Hindlimb muscle (tissue), 1 donor: ENCODE data around the gene VSTM4. TPM values are rescaled to one million over a fixed set of nuclear protein-coding genes. Genes with fewer than 3 reads are reported as not detected.

Source experiments
- DNase-seq: peaks from one replicate; pipeline ENCODE4 v3.0.0-alpha.2; 2013
- polyA plus RNA-seq: library from polyadenylated mRNA; unstranded; fragments of 120-200 nt; gene quantifications from one replicate; pipeline ENCODE4 v1.2.1, GENCODE V29; 2013; ENCODE audit not compliant: insufficient read length

The VSTM4 gene
- polyA plus RNA-seq, 1 donor = 53.3 TPM

DNA sequence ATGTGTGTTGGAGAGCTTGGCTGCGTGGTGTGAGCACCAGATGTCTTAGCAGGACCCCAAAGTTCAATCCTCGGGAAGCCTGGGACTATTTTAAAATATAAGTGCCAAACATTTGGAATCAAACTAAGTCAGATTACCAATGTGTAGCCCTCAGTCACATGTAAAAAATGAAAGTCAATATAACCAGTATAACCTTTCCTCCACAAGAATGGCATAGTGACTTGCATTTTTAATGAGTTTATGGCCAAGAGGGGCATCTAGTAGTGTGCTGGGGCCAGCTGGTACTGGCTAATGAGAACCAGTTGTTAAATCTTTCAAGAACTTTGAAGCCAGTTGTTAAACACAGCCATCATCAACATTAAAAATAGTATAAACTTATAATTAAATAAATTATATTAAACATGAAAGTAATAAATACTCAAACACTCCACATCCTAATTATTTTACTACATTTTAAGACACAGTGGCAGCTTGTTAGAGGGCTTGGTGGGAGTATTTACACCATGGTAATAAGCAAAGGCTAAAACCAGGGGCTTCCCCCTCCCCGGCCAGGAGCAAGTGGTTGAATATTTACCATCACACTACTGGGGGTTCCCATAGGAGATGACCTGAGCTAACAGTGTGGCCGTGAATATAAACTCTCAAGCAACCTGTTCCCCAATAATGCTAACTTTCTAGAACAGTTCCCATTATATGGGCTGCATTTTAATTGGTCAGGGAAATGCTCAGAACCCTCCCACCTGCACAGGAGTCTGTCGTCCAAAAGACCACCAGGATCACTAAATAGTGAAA, 26.4 kb upstream of the VSTM4 start:
- DNase-seq = no peak

DNA sequence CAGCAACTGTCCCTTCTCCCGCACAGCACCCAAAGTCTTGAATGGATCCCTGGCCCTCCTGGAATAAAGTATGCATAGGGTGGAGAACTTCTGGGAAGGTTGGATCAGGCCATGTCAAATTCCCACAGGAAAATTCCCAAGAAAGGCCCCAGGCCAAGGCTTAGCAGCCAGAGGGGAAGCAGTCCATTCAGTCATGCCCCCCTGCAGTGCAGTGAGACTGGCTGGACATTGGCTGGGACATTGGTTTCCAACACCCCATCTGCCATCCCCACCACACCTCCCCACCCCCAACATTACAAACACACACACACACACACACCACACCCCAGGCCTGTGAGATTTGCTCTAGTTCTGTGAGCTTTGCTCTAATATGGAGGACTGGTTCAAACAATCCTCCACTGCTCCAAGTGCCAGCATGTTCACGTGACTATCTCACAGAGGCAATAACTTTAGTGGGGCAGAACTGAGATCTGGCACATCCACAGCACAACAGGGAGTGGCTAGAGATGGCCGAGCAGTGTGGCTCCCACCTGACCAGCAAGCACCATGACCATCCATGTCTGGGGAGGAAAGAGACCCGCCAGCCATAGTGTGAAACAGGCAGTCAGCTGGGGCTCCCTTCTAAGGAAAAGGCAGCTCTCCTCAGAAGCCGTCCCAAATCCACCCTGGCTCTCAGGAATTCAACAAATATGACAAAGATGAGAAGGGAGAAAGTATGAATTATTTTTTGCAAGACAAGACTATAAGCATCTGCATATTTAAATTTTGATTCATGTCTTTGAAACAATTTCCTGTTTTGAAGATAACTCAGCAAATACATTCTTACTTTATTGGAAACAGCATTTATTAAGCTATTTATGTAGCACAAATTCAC, 25.2 kb upstream of the VSTM4 start:
- no peak for DNase-seq

DNA sequence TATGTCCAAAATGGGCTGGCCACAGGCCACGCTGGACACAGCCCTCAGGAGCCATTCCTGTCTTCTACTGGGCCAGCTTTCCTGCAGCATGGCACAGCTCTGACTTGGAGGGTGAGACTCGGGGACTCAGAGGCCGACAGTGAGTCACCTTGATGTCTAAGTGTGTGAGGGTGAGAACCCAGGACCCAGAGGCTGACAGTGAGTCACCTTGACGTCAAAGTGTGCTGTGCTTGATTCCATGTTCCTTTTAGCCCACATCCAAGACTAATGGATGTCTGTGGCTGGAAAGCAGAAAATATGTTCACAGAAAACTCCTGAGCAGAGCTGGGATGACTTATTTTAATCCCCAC, 24.5 kb upstream of the VSTM4 start:
- no peak for DNase-seq

DNA sequence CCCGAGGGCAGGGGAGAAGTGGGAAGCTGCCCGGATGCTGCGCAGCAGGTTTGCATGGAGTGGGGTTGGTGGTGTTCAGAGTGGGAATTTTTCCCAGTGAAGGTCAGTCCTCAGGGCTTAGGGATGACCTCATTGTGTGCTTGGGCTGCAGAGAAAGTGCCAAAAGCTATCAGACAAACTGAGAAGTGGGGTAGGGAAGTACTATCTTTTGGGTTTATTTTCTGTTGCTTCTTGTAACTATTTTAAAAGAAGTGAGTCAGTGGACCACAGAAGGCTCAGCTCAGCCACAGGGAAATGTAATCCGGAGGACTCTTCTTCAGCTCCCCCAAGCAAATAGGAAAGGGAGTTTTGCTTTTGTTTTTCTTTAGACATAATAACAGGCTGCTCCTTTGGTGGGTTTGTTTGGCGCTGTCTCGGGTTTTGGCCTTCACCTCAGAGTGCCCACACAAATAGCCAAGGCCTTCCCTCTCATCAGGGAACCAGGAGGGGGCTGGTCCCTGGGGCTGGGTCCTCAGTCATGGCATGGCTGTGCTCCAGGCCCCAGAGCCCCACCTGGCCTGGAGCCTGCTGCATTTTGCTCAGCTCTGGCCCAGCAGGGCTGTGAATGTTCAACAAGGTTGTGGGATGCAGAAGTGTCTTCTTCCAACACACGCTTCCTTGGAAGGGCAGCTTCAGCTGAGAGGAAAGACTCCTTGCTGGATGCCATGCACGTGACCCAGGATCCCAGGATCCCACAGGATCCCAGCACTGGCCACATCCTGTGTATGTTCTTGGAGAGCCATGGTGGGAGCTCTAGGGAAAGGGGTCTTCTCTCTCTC, 23.9 kb upstream of the VSTM4 start:
- no peak for DNase-seq

DNA sequence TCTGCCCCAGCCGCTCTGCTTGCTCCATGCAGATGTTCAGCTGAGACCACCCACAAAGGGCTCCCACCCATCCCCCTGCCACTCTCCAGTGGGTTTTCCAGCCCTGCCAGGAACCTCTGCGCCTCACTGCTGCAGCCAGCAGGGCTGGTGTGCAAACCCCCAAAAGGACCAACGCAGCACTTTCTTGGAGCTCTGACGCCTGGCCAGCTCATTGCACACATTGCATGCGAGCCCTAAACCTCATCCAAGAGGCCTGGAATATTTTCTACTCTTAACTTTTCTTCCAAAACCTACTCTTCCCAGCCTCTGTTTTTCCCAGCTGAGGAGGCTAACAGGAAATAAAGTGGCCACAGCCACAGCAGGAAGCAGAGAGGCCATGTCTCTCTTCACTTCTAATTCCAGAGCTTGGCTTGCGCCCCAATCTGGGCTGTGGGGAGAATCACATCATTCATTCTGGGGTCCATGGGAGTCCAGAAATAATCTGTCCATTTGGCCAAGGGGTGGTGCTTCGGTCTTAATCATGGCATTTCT, 23.1 kb upstream of the VSTM4 start:
- DNase-seq = peak; percentile 78

DNA sequence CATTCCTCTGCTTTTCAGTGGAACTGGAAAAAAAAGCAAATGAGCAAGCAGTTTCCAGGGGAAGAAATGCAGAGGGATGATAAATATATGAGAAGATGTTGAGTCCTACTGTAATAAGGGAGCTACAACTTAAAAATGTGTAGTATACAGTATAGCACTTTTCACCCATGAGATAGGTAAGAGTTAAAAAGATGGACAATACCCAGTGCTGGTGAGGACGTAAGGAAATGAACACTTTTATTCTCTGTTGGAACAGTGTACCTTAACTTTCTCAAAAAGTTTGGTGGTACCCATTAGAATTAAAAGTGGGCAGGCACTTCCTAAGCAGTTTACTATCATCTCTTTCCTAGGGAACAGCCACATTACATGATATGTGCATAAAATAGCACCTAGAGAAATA, 21.2 kb upstream of the VSTM4 start:
- no peak for DNase-seq

DNA sequence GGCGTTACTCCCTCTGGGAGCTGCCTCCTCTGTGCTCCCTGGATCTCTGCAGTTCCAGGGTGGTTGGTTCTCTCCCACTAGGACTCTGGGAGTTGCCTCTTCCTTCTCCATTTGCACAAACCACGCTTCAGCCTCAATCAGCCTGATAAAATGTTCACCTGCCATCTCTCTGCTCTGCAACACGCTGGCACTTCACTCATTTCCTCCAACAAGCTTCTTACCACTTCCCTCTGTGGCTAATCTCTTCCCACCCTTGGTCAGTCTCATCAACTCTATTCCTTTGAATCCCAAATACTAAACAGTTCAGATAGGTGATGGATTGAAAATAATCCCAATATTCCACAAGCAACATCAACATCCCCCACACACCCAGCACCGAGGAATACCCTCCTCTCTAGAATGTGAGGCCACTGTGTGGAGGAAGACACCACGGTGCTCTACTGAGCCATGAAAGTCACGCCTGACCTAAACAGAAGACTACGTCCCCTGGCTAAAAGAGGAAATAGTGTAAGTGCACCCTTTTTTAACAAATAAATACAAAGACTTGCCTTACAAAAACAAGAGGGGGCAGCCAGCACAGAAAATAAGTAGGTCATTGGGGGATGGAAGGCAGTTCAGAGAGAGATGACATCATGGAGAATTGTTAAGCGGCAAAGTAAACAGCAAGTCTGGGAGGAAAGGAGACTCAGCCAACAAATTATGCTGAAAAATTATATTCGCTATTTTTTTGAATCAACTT, 20.4 kb upstream of the VSTM4 start:
- no peak for DNase-seq

DNA sequence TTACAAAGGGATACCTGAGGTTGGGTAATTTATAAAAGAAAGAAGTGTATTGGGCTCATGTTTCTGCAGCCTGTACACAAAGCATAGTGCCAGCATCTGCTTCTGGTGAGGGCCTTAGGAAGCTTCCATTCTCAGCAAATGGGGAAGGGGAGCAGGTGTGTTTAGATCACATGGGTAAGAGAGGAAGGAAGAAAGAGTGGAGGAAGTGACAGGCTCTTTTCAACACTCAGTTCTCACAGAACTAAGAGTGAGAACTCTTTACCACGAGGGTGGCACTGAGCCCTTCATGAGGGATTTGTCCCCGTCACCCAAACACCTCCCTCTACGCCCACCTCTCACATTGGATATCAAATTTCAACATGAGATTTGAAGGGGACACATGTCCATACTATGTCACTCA, 19.0 kb upstream of the VSTM4 start:
- DNase-seq = no peak

DNA sequence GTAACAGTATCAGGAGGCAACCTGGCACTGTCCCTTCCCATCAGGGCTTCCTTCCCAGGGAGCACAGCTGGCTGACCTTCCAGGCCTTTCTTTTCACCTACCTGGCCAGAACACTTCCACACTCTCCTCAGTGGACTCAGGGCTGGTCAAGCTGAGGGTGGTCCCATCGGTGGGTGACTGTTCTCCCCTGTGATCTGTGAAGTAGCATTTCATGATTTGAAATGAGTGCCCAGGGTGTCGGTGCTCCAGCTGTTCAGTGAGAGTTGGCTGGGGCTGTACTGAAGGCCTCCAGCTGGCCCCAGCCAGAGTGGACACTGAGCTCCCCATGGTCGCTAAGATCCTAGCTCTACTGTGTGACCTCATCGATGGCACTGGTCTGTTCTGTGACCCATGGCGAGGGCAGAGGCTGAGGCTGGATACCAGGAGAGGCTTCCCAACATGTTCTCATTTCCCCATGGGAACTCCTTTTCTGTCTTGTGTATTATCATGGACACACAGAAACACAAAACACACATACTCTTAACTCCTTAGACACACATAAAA, 18.5 kb upstream of the VSTM4 start, which contains the start of gene FAM170B:
TSS of gene FAM170B (minus strand) at position 316 of the 543 bp plus-strand sequence. CDS start at position 213, 103 bp downstream.
- DNase-seq = no peak

DNA sequence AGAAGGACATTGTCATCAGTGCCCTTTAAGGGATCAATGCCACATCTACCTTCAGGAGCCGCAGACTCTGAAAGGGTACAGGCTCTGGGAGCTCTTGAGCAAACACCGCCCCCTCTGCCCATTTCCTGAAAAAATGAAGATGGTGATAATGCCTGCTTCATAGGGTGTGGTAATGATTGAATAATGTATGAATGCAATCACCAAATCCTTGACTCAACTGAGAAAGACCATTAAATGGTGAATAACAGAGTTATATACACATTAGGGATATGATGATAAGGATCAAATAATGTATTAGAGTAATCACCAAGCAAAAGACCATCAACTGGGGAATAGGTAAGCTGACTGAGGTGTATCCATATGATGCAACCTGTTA, 17.0 kb upstream of the VSTM4 start:
- DNase-seq = no peak

DNA sequence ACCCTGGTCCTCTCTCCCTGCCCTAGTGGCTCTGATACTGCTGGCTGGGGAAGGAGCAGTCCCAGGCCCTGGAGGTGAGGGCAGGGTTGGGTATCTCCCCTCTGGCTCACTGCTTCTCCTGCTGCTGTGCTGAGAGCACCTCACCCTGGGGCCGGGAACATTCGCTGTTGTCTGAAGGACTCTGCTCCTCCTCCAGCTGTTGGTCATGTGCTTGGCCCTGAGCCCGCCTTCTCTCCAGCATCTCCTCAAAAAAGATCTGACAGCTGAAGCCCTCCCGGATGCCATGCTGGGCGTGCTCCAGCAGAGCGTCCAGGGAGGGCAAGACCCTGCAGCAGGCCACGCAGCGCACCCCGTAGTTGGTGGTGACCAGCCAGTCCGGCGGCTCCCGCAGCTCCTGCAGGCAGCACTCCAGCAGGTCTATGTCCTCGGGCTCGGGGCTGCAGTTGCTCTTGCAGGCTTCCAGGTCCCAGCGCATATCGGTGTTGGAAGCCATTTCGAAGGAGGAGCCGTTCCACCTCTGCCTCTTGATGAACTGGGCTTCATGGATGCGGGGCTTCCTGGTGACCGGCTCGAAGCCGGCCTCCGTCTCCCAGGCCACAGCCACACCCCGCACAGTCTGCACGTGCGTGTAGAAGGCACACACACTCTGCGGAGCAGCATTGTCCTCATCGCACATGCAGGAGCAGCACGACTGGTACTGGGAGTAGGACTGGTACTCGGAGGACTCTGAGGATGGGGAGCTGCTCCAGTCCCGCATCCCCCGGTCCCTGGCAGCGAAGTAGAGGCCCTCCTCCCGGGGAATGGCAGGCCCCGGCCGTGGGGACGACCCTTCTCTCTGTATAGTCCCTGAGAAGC, 16.4 kb upstream of the VSTM4 start:
- DNase-seq = no peak

DNA sequence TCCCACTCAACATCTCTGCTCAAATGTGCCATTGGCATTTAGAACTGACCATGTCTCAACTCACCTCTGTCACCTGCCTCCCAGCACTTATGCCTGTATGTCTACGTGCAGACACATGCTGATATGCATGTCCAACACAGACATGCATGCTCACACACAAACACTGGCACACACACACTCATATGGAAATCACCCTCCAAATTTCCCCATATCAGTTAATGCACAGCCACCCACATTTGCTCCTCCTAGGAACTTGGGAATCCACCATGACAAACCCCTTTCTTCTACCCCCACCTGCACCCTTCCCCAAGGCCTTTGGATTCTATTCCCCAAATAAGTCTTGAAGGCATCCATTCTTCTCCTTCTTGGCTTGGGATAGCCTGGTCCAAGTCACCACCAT, 14.1 kb upstream of the VSTM4 start:
- DNase-seq = no peak

DNA sequence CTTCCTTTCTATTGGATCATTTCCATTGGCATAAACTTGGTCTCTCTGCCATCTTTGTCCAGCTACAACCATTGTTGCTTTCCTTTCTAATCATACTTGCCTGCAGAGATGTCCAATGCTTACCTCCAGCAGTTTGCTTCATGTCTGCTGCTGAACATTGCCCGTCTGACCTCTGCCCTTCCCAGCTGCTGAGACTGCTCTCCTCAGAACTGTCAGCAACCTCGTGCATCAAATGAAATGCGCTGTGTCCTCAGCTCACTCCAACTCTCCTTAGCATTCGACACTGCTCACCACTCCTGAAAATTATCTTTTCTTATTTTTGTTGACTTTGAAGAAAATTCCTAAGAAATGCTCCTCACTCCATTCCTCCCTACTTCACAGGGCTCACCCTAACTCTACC, 13.5 kb upstream of the VSTM4 start:
- no peak for DNase-seq

DNA sequence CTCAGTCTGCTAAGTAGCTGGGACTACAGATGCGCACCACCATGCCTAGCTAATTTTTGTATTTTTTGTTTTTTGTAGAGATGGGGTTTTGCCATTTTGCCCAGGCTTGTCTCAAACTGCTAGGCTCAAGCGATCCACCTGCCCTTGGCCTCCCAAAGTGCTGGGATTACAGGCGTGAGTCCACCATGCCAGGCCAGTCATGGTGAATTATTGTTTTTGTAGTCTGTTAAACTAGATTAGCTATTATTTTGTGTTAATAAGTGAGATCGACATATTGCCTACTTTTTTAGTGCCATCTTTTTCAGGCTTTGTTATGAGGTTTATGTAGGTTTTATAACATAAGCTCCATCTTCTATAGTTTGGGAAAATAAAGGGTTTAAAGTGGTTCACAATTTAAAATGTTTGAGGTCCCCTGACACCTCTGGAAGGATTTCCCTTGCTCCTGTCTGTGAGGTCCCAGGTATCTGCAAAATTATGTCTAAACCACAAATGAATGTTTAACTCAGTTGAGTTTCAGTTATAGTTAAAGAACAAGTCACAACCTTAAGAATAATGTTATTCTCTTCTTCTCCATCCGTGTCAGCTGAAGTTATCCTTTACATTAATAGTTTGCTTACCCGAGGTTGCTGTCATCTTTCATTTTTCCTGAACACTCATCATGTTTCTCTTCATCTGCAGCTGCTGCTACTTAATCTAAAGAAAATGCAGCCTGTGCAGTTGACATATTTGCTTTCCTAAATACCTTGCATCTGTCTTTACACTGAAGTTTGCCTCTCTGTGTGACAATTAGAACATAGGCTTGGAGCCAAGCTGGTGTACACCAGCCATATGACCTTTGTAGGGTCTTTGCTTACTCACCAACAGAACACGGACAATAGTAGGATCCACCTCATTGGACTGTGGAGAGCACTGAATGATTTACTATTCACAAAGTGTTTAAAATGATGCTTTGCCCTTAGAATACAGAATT, 8.9 kb upstream of the VSTM4 start:
- DNase-seq = no peak

DNA sequence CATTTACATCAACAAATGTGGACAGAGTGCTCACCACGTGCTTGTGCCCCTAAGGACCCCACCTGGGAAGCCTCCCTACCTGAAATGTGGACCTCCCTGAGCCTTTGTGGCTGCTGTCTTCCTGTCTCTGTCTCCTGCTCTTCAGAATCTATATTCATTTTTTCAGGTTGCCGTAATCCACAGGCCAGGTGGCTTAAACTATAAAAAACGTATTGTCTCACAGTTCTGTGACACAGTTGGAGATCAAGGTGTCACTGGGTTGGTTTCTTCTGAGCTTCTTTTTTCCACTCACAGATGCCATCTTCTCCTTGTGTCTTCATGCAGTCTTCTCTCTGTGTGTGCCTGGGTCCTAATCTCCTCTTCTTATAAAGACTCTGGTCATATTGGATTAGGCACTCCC, 5.6 kb upstream of the VSTM4 start:
- DNase-seq = no peak

DNA sequence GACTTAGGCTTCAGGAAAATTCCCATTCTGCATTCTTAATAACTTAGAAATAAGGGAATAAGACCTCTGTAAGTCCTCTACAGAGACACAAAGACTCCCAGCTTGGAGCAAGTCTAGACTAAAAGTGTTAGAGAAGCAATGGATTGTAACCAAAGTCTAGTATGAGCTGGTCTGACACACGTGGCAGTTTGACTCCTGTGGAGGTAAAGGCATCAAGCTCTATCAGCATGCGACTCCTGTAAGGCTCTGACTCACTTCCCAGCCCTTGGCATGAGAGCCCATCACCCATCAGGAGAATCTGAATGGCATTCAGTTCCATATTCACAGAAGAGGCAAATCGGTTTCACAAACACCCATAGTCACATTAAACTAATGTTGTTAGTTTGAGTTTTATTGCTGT, 4.4 kb upstream of the VSTM4 start:
- DNase-seq = no peak

DNA sequence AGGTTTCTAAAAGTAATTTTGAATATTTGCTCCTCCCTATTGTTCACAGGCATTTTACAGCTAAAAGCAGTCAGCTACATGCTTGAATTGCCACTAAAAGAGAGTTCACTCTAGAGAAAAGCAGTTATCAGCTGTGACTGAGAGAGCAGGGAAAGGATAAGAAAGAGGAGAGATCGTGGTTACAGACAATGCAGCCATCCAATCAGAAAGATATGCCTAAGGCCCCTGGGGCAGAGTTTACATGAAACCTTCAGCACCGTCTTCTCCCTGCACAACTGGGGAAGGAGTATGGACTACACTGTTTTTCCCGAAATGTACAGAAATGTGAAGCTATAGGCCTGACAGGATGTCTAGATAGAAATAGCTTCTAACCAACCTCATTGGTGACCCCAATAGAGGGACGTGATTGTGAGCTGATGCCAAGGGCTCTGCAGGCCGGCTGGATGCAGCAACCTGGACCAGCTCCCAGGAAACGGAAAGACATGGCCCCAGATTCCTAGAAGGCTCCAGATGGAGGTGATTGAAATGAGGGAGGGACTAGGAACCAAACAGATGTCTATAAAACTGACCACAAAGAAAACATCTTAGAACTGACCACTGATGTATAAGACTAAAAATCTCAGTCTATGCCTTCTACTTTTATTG, 3.2 kb upstream of the VSTM4 start:
- DNase-seq = no peak

DNA sequence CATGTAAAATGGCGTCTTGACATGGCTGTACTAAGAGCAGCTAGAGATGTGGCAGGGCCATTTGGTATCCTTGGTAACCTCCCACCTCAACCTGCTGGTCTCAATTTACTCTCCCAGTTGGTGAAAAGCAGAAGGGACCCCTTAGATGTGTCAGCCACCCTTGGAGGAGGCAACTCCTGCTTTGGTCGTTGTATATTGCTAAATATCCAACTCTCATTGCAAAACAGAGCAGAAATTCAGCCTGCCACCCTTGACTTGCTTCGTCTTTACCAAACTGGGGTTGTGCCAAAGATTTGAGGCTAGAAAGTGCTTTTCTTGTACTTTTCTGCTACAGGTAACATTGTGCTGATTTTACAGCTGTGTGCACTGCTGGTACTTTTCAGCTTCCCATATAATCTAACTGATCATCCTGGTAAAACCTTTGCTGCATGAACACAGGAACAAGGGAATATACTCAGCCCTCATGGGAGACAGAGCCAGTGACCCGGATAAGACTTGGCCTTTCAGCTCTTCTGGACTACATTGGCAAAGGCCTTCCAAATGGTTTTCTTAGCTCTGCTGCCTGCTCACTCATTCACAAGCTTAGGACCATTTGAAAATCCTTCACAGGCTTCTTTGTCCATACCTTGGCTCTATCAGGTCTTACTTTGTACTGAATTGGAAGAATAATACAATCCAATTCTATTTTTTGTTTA, 2.2 kb upstream of the VSTM4 start:
- no peak for DNase-seq
